RWPE2 (cell line): Measurements from ENCODE around the gene PCDHGB1.
A peak's percentile ranks its signal among the peaks of the same experiment; 100 is the strongest.

ENCODE experiments used
- ATAC-seq: fragments of 200-7000 bp; cut with Tn5 transposase; 3 replicates; pipeline ENCODE4 v1.9.1; 2021; ENCODE audit warnings: low read depth
- DNase-seq: peaks from one replicate; pipeline ENCODE4 v3.0.0-alpha.2; 2020; ENCODE audit warnings: low spot score
- H3K27ac ChIP-seq: fragments of 450-650 bp; 2 replicates; pipeline ENCODE4 v1.5.1; 2017; ENCODE audit warnings: mild to moderate bottlenecking; ENCODE audit not compliant: poor library complexity, severe bottlenecking
- H3K27me3 ChIP-seq: fragments of 250-450 bp; sonication (Bioruptor Pico); 2 replicates; pipeline ENCODE4 v1.5.1; 2021; ENCODE audit warnings: mild to moderate bottlenecking, moderate library complexity; ENCODE audit not compliant: insufficient read depth, poor library complexity, severe bottlenecking
- H3K36me3 ChIP-seq: fragments of 250-450 bp; sonication (Bioruptor Pico); 2 replicates; pipeline ENCODE4 v1.5.1; 2020; ENCODE audit warnings: low read depth, mild to moderate bottlenecking, moderate library complexity
- H3K4me1 ChIP-seq: fragments of 250-450 bp; sonication (Bioruptor Pico); 2 replicates; pipeline ENCODE4 v1.5.1; 2021; ENCODE audit warnings: mild to moderate bottlenecking, moderate library complexity; ENCODE audit not compliant: insufficient read depth, poor library complexity, severe bottlenecking
- H3K4me3 ChIP-seq: fragments of 250-450 bp; sonication (Bioruptor Pico); 2 replicates; pipeline ENCODE4 v1.5.1; 2021; ENCODE audit warnings: mild to moderate bottlenecking, moderate library complexity; ENCODE audit not compliant: severe bottlenecking
- H3K9me3 ChIP-seq: fragments of 250-450 bp; sonication (Bioruptor Pico); 2 replicates; pipeline ENCODE4 v1.5.1; 2021; ENCODE audit warnings: mild to moderate bottlenecking, moderate library complexity; ENCODE audit not compliant: severe bottlenecking
- TF ChIP-seq, protein P1 (sequence below): fragments of 450-650 bp; IDR thresholded peaks from one replicate; pipeline ENCODE4 v1.5.1; 2017; ENCODE audit warnings: mild to moderate bottlenecking, moderate library complexity; ENCODE audit not compliant: poor library complexity, severe bottlenecking

Gene PCDHGB1

GRCh38 chr5:141366016-141366896, 16.4 kb downstream of the PCDHGB1 start:
- H3K36me3 ChIP-seq = no peaks in the 10 kb centered on the region
- no peak overlapping the region for H3K27ac ChIP-seq
- DNase-seq = no peak
- TF ChIP-seq, protein P1, sequence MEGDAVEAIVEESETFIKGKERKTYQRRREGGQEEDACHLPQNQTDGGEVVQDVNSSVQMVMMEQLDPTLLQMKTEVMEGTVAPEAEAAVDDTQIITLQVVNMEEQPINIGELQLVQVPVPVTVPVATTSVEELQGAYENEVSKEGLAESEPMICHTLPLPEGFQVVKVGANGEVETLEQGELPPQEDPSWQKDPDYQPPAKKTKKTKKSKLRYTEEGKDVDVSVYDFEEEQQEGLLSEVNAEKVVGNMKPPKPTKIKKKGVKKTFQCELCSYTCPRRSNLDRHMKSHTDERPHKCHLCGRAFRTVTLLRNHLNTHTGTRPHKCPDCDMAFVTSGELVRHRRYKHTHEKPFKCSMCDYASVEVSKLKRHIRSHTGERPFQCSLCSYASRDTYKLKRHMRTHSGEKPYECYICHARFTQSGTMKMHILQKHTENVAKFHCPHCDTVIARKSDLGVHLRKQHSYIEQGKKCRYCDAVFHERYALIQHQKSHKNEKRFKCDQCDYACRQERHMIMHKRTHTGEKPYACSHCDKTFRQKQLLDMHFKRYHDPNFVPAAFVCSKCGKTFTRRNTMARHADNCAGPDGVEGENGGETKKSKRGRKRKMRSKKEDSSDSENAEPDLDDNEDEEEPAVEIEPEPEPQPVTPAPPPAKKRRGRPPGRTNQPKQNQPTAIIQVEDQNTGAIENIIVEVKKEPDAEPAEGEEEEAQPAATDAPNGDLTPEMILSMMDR = no peak
- H3K4me3 ChIP-seq = no peak overlapping the region
- peaks cover 18% of the 10 kb centered on the region for H3K9me3 ChIP-seq
- H3K27me3 ChIP-seq = peaks cover 97% of the 10 kb centered on the region
- no peak for ATAC-seq
- H3K4me1 ChIP-seq = no peaks in the 10 kb centered on the region

- no peaks in the 10 kb centered on the region for H3K4me1 ChIP-seq
- TF ChIP-seq, protein P1 = peak; percentile 57
- DNase-seq = no peak
These were observed 20.3 kb downstream of the PCDHGB1 start, which contains the start of gene PCDHGB3 for GRCh38 chr5:141369994-141370848. PCDHGB3 (plus strand) TSS chr5:141370242; CDS start chr5:141370395, 153 bp downstream.

DNA sequence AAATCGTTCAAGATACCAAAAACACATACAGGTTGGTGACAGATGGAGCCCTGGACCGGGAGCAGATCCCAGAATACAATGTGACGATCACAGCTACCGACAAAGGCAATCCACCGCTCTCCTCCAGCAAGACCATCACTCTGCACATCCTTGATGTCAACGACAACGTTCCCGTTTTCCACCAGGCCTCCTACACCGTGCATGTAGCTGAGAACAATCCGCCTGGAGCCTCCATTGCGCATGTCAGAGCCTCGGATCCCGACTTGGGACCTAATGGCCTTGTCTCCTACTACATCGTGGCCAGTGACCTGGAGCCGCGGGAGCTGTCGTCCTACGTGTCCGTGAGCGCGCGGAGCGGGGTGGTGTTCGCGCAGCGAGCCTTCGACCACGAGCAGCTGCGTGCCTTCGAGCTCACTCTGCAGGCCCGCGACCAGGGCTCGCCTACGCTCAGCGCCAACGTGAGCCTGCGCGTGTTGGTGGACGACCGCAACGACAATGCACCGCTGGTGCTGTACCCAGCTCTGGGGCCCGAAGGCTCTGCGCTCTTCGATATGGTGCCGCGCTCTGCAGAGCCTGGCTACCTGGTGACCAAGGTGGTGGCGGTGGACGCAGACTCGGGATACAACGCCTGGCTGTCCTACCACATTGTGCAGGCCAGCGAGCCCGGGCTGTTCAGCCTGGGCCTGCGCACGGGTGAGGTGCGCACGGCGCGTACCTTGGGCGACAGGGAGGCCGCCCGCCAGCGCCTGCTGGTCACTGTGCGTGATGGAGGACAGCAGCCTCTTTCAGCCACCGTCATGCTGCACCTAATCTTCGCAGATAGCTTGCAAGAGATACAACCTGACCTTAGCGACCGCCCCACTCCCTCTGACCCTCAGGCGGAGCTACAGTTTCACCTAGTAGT, 21.9 kb downstream of the PCDHGB1 start:
- DNase-seq = no peak
- TF ChIP-seq, protein P1 = no peak
- no peaks in the 10 kb centered on the region for H3K36me3 ChIP-seq
- H3K4me3 ChIP-seq = no peak overlapping the region
- H3K4me1 ChIP-seq = no peaks in the 10 kb centered on the region
- ATAC-seq = no peak
- no peaks in the 10 kb centered on the region for H3K9me3 ChIP-seq
- no peak overlapping the region for H3K27ac ChIP-seq
- peaks cover 66% of the 10 kb centered on the region for H3K27me3 ChIP-seq

More at GRCh38 chr5:141369994-141370848, 20.3 kb downstream of the PCDHGB1 start, which contains the start of gene PCDHGB3:
- Histone ChIP-seq H3K9me3 (peaks cover 2% of the 10 kb centered on the region), H3K27ac (no peak within 1 kb of the TSS), H3K27me3 (peaks cover 82% of the 10 kb centered on the region), H3K4me3 (no peak within 1 kb of the TSS), H3K36me3 (no peaks in the 10 kb centered on the region)
- peak; percentile 75 for ATAC-seq

DNA sequence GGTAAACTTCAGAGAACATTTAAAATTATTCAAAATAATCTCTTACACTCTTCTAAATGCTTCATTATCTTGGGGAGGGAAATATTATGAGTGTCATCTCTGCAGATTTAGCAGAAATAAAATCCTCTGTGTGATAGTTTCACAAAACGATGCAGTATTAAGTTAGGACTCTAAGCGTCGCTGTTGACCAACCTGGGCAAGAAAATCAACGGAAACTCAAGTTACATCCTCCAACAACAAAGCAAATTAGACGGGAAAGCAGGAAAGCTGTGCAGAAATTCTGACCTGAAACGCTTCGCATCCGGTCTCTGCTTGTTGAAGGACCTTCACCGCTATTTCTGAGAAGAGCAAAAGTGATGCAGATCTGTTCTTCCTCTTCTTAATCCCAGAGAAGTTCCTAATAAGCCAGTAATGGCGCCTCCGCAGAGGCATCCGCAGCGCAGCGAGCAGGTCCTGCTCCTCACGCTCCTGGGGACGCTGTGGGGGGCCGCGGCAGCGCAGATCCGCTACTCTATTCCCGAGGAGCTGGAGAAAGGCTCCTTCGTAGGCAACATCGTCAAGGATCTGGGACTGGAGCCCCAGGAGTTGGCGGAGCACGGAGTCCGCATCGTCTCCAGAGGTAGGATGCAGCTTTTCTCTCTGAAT, 23.9 kb downstream of the PCDHGB1 start, which contains the start of gene PCDHGA6:
PCDHGA6 (plus strand) TSS at position 219 of the 645 bp plus-strand sequence; CDS start at position 412, 193 bp downstream.
- H3K4me3 ChIP-seq = peak within 1 kb of the TSS; percentile 27
- H3K4me1 ChIP-seq = no peaks in the 10 kb centered on the region
- ATAC-seq (peak; percentile 60), DNase-seq (no peak)
- TF ChIP-seq, protein P1 = peak; percentile 94
- no peaks in the 10 kb centered on the region for H3K9me3 ChIP-seq
- H3K27ac ChIP-seq = no peak within 1 kb of the TSS
- peaks cover 47% of the 10 kb centered on the region for H3K27me3 ChIP-seq
- no peaks in the 10 kb centered on the region for H3K36me3 ChIP-seq
